HG02852 (cell line): Measurements from ENCODE around the gene COPS2.

ENCODE experiments used
- ATAC-seq: cut with Tn5 transposase; IDR thresholded peaks from one replicate; pipeline ENCODE4 v1.9.1; 2021; ENCODE audit warnings: mild to moderate bottlenecking, moderate library complexity; ENCODE audit not compliant: unreplicated experiment

The COPS2 gene

GRCh38 chr15:49163678-49164077 lies 8.3 kb upstream of the COPS2 start:
- ATAC-seq, result no peak

- ATAC-seq, result no peak
Measured at GRCh38 chr15:49155834-49156627, 632 bp upstream of the COPS2 start.

- no peak for ATAC-seq
Measured at GRCh38 chr15:49154799-49155109, 645 bp downstream of the COPS2 start.

- no peak for ATAC-seq
Measured at GRCh38 chr15:49154359-49154758, 1.0 kb downstream of the COPS2 start.

GRCh38 chr15:49152552-49153312 lies 2.7 kb downstream of the COPS2 start:
- no peak for ATAC-seq

DNA sequence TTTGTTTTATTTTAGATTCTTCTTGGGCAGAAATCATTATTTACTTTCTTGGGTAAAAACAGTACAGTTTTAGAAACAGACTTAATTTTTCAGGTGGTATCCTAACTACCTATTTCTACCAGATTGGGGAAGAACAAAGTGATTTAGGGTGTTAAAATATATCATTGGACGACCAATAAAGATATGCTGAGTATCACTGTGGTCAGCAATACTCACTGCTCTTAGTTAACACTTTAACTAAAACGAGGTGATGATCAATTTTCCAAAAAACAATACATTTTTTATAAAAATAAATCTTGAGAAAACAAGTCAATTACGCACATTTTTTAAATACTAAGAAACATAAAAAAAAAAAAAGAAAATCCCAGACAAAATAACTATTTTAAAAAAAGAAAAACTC lies 3.6 kb downstream of the COPS2 start:
- ATAC-seq, result no peak

DNA sequence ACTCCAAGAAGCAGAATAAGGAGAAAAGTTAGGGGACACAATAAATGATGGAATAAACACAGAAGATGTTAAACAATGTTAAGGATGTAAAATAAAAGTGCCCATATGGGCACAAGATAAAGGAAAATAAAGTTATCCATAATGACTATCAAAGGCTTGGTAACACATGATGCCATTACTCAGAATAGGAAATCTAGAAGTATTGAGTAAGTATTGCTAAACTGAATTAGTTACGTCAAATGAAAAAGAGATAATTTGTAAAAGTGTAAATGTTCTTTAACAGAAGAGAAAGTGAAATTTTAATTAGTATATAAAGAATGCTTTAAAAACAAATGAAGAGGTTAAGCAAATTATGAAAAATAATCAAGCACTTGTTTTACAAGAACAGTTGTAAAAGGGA lies 6.7 kb downstream of the COPS2 start:
- ATAC-seq, result no peak

DNA sequence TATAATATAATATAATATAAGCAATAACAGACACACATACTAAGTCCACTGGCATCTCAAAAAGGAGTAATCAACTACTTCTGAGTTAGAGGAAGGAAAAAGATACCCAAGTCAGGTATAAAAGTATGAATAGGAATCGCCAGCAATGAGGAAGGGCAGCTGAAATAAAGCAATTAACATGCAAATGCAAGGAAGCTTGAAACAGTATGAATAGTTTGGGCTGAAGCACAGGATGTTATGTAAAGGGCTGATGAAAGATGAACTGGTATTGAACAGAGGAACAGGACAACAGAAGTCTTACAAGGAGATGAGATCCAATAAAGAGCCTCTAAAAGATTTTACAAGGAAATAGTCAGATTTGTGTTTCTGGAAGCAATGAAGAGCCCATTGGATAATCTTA lies 7.1 kb downstream of the COPS2 start:
- no peak for ATAC-seq

GRCh38 chr15:49145651-49146609 lies 9.5 kb downstream of the COPS2 start:
- ATAC-seq, result no peak

GRCh38 chr15:49137861-49138260 lies 17.5 kb downstream of the COPS2 start:
- ATAC-seq, result no peak

- no peak for ATAC-seq
Measured at GRCh38 chr15:49135911-49136310, 19.5 kb downstream of the COPS2 start.

GRCh38 chr15:49135342-49135857 lies 20.0 kb downstream of the COPS2 start:
- no peak for ATAC-seq

DNA sequence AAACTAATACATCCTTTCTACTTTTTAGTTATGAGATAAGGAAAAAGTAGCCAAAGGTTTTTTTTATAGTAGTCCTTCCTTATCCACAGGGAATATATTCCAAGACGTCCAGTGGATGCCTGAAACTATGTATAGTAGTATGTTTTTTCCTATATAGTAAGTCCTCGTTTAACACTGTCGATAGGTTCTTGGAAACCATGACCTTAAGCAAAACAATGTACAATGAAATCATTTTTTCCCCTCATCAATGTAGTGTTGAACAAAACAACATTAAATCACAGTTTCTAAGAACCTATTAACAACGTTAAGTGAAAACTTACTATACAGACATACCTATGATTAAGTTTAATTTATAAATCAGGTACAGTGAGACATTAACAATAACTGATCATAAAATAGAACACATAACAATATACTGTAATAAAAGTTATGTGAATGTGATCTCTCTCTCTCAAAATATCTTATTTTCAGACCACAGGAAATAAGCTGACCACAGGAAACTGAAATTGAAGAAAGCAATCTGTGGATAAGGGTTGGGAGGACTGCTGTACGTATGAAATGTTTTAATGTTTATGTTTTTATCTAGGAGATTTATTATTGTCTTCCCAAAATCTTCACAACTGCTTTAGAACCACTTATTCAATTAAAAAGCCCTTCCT lies 20.6 kb downstream of the COPS2 start:
- ATAC-seq, result no peak

DNA sequence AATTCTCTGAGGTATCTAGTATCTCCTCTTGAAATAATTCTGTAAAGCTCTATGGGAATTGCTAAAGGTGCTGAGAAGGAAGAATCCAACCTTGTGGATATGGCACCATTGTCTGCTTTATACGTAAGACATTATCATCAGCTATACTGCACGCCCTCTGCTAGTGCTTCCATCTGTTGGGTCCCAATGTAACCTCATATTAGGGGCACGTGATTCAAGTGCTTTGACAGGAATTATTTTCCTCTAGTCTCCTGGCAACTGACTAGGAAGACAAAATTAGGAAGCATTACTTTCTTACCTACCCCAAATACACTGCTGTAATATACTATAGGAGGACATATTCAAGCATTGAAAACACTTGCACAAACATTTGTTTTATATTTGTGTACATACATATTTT lies 24.0 kb downstream of the COPS2 start:
- ATAC-seq, result no peak

DNA sequence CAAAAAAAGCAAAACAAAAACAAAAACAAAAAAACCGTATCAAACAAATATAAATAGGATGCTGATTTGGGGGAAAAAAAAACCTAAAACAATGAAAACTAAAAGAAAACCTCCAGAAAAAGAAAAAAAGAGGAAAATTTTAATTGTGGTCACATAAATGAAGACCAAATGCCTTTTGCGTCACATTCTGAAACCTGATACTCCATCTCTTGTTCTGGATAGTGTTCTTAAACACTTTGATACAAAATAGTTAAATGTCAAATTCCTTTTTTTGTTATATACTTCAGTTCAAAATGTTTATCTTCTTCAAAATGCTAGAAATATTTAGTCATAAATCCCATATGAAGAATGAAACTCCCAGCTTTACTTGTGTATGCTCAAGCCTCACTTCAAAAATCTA lies 31.0 kb downstream of the COPS2 start:
- no peak for ATAC-seq

GRCh38 chr15:49122541-49123062 lies 32.8 kb downstream of the COPS2 start:
- ATAC-seq, result no peak

DNA sequence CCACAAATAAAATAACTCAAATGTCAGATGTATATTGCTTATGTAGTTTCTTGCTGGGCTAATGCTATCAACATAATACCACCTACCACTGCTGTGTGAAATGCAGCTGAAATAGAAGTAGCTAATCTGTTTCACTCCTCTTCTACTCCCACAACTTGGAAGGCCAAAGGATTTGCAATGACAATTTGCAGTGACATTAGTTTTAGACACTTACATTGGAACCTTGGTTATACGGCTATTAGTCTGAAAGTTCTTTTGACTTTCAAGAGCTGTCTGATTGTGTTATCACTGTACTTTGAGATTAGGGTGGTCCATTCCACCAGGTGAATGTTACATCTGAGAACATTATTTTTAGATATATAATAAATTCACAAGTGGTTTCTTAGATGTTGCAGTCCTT lies 33.5 kb downstream of the COPS2 start:
- no peak for ATAC-seq

DNA sequence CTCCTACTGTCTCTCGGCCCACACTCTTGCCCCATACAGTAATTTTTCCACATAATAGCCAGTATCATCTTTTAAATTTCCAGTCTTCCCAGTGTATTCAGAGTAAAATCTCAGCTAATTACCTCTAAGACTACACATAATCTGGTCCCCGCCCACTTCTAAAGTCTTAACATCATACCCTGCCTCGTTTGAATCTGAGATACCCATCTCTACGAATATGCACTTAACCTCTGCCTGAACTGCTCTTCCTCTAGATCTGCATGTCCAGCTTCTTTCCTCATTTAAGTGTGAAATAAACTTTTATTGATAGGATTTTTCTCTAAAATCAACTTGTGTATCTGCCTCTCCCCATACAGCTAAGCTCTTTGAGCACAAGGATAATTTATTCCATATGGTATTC lies 34.6 kb downstream of the COPS2 start:
- no peak for ATAC-seq

DNA sequence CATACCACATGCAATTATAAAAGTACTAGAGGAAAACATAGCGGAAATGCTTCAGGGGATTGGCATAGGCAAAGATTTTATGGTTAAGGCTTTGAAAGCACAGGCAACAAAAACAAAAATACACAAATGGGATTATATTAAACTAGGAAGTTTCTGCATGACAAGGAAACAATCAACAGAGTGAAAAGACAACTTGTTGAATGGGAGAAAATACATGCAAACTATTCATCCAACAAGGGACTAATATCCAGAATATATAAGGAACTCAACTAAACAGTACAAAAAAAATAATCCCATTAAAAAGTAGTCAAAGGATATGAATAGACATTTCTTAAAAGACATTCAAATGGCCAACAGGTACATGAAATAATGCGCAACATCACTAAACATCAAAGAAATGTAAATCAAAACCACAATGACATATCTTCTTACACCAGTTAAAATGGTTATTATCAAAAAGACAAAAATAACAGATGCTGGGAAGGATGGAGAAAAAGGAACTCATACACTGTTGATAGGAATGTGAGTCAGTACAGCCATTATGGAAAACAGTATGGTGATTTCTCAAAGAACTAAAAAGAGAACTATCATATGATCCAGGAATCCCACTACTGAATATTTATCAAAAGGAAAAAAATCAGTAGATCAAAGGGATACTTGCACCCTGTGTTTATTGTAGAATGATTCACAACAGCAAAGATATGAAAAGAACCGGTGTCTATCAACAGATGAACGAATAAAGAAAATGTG lies 39.1 kb downstream of the COPS2 start:
- ATAC-seq, result no peak

- no peak for ATAC-seq
Measured at GRCh38 chr15:49115062-49115461, 40.3 kb downstream of the COPS2 start.
